Measurements from ENCODE around the gene WNT7B.

The WNT7B gene

DNA sequence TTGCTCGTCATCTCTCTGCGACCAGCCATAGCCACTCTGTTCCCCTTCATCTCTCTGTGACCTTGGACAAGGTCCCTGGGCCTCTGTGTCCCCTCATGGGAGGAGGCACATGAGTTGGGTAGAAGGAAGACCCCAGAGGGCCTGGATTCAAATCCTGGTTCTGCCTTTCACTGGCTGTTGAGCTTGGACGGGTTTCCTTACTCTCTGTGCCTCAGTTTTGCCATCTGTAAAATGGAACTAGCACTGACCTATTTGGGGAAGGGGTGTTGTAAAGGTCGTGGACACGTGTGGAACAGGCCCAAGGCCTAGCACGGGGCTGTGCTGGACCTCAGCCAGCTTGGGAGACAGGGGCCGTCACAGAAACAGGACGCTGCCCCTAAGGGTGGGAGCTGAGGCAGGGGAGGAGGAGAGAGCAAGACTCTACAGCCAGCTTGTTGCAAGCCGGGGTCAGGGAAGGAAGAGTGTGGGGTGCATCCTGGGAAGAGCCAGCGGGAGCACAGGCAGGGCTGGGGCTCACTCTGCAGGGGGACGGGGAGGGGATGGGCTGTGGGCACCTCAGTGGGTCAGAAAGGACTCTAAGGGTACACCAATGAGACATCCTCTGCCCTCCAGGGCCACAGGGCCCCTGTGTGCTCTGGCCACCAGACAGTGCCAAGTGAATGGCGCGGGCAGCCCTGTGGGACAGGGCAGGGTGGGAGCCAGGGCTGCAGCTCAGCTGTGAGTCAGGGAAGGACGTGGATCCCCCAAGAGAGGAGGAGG is 59.1 kb downstream of the WNT7B start:
- TF ChIP-seq, protein P1, sequence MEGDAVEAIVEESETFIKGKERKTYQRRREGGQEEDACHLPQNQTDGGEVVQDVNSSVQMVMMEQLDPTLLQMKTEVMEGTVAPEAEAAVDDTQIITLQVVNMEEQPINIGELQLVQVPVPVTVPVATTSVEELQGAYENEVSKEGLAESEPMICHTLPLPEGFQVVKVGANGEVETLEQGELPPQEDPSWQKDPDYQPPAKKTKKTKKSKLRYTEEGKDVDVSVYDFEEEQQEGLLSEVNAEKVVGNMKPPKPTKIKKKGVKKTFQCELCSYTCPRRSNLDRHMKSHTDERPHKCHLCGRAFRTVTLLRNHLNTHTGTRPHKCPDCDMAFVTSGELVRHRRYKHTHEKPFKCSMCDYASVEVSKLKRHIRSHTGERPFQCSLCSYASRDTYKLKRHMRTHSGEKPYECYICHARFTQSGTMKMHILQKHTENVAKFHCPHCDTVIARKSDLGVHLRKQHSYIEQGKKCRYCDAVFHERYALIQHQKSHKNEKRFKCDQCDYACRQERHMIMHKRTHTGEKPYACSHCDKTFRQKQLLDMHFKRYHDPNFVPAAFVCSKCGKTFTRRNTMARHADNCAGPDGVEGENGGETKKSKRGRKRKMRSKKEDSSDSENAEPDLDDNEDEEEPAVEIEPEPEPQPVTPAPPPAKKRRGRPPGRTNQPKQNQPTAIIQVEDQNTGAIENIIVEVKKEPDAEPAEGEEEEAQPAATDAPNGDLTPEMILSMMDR (IDR thresholded peaks at IDR 0.05; ENCODE audit: insufficient read depth, low read length, missing control alignments): no peak
- H3K4me3 ChIP-seq (ENCODE audit: low read depth, low read length): no peak overlapping the region
- ChIA-PET POLR2A (no interaction called here), CTCF (no interaction called here)
- DNase-seq (ENCODE audit: low read depth, low spot score): no peak

DNA sequence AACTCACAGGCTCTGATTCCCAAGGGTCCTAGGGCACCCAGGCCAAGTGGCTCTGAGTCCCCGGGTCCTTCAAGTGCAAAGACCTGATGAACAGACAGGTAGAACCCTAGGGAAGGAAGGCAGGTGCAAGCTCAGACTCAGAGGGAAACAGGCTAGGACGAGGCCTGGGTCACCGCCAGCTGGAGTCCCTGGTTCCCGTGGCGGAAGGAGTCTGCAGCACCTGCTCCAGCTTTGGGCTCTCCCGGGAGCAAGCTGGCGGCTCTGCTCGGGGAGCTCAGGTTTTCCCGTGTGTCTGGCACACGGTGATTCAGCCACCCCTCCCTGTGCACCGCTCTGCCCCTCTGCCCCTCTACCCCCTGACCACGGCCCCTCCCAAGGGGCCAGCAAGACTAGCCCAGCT is 59.8 kb downstream of the WNT7B start:
- DNase-seq (ENCODE audit: low read depth, low spot score): no peak
- TF ChIP-seq, protein P1 (IDR thresholded peaks at IDR 0.05; ENCODE audit: insufficient read depth, low read length, missing control alignments): no peak
- ChIA-PET POLR2A (interaction anchor here (0.6 kb wide), 1 partner anchor 52 kb away, joined by 3 read pairs; no protein-coding TSS in a partner anchor), CTCF (no interaction called here)
- H3K4me3 ChIP-seq (ENCODE audit: low read depth, low read length): no peak overlapping the region

DNA sequence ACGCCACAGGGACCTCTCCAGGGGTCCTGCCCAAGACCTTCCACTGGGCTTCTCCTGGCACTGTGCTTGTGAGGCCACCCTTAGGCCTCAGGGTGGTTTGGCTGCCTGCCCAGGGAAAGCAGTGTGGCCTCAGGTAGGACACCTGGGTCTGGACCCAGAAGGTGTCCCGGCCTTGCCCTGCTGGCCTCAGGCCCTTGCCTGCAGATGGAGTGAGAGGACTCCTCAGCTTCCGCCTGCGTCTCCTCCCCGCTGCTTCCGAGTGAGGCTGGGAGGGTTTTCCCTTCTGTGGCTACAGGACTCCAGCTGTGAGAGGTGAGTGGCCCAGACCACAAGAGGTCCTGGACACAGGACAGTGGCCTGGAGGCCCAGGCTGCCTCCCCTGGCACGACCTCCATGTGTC is 60.4 kb downstream of the WNT7B start:
- no peak overlapping the region for H3K4me3 ChIP-seq (ENCODE audit: low read depth, low read length)
- TF ChIP-seq, protein P1 (IDR thresholded peaks at IDR 0.05; ENCODE audit: insufficient read depth, low read length, missing control alignments): no peak
- CTCF ChIA-PET: no interaction called here
- POLR2A ChIA-PET: interaction anchor here (0.6 kb wide), 1 partner anchor 53 kb away, joined by 3 read pairs; no protein-coding TSS in a partner anchor
- no peak for DNase-seq (ENCODE audit: low read depth, low spot score)

DNA sequence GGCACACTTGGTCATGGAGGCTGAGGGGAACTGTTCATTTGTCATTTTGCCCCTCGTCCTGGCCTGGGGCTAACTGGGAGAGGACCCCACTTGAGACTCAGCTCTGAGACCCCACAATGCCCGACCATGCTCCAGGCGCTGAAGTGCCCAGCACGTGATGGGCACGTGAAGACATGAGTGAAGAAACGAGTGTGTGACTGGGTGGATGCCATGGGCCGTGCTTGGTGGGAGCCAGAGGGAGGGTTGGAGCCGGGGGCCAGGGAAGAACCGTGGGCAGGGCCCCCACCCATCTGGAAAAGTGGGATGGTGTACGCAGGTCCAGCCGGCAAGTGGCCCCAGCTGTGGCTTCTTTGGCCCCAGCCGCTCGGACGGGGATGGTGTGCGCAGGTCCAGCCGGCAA is 61.1 kb downstream of the WNT7B start:
- H3K4me3 ChIP-seq (ENCODE audit: low read depth, low read length): no peak overlapping the region
- no peak for DNase-seq (ENCODE audit: low read depth, low spot score)
- CTCF ChIA-PET: no interaction called here
- TF ChIP-seq, protein P1 (IDR thresholded peaks at IDR 0.05; ENCODE audit: insufficient read depth, low read length, missing control alignments): no peak
- POLR2A ChIA-PET: no interaction called here

DNA sequence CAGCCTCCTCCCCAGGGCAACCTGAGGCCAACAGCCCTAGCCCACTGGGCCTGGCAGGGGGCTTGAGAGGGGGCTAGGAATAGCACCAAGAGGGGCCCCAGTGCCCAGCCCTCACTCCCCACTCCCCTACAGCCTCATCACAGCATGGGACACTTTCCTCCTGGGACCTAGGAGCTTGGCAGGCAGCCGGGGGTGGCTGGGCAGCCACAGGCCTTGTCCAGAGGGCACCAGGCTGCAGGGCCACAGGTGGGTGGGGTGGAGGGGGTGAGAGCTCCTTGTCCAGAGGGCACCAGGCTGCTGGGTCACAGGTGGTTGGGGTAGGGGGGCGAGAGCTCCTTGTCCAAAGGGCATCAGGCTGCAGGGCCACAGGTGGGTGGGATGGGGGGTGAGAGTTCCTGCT is 61.8 kb downstream of the WNT7B start:
- ChIA-PET POLR2A (no interaction called here), CTCF (interaction anchor here (0.9 kb wide), 1 partner anchor 51 kb away, joined by 5 read pairs; no protein-coding TSS in a partner anchor)
- H3K4me3 ChIP-seq (ENCODE audit: low read depth, low read length): no peak overlapping the region
- TF ChIP-seq, protein P1 (IDR thresholded peaks at IDR 0.05; ENCODE audit: insufficient read depth, low read length, missing control alignments): no peak
- DNase-seq (ENCODE audit: low read depth, low spot score): no peak

DNA sequence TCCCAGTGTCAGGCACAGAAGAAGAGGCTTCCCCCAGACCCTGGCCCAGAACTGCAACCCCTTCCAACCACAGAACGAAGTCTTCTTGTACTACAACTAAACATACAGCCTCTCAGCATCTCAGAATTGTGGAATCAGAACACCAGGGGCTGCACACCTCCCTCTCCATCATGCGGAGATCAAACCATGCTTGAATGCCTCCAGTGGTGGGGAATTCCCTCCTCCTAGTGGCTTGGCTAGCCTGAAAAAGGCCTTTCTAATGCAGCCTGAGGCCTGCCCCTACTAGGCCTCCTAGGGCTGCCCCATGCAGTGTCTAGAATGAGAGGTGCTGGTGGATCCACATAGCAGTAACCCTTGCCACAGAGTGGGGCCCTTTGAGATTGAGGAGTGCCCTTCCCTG is 62.7 kb downstream of the WNT7B start:
- no peak overlapping the region for H3K4me3 ChIP-seq (ENCODE audit: low read depth, low read length)
- CTCF ChIA-PET: no interaction called here
- DNase-seq (ENCODE audit: low read depth, low spot score): no peak
- TF ChIP-seq, protein P1 (IDR thresholded peaks at IDR 0.05; ENCODE audit: insufficient read depth, low read length, missing control alignments): no peak
- POLR2A ChIA-PET: no interaction called here

Measured in AG04449 (cell line).